ENCODE data around the gene SNX21.

Gene SNX21

DNA sequence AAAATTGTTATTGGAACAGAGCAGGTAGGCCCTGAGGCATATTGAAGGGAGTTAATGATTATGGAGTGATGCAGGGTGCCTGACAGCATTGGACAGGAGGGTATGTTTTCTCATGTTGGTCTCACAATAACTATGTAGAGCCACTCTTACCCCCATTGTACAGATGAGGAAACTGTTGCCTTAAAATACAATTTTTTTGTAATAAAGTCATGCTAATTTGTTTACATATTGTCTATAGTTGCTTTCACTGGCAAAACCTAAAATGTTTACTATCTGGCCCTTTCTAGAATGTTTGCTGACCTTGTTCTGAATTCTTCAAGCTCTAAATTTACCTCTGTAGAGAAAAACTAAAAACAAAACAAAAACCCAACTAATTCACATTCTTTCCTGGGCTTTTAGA, 17.9 kb downstream of the SNX21 start:
- ChIA-PET POLR2A (ENCODE audit: low non-redundant PET) (no interaction called here), CTCF (interaction anchor here (0.6 to 0.9 kb wide), 4 partner anchors 24 to 1359 kb away, joined by 3 to 5 read pairs (median 4); no protein-coding TSS in a partner anchor)
- TF ChIP-seq, protein P1, sequence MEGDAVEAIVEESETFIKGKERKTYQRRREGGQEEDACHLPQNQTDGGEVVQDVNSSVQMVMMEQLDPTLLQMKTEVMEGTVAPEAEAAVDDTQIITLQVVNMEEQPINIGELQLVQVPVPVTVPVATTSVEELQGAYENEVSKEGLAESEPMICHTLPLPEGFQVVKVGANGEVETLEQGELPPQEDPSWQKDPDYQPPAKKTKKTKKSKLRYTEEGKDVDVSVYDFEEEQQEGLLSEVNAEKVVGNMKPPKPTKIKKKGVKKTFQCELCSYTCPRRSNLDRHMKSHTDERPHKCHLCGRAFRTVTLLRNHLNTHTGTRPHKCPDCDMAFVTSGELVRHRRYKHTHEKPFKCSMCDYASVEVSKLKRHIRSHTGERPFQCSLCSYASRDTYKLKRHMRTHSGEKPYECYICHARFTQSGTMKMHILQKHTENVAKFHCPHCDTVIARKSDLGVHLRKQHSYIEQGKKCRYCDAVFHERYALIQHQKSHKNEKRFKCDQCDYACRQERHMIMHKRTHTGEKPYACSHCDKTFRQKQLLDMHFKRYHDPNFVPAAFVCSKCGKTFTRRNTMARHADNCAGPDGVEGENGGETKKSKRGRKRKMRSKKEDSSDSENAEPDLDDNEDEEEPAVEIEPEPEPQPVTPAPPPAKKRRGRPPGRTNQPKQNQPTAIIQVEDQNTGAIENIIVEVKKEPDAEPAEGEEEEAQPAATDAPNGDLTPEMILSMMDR (conservative IDR thresholded peaks at IDR 0.05; ENCODE audit: low read depth), result no peak
- DNase-seq (ENCODE audit: low spot score), result no peak
- no peak overlapping the region for H3K27ac ChIP-seq

DNA sequence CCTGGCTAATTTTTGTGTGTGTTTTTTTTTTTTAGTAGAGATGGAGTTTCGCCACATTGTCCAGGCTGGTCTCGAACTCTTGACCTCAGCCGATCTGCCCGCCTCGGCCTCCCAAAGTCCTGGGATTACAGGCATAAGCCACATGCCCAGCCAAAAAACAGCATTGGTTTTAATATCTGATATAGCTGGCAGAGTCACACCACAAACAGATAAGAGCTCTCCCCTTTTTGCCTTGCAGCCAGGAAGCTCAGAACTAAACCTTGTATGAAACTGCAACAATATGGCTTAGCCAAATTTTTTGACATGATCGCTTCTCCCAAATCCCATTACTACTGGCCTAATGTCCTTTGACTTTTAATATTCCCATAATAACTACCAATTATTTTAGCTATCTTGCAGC, 18.7 kb downstream of the SNX21 start:
- ChIA-PET CTCF (interaction anchor here (0.6 to 0.7 kb wide), 3 partner anchors 20 to 38 kb away, joined by 3 to 4 read pairs (median 3); no protein-coding TSS in a partner anchor), POLR2A (ENCODE audit: low non-redundant PET) (interaction anchor here (0.7 to 1.0 kb wide), 2 partner anchors 61 to 147 kb away, joined by 3 read pairs; partner anchors contain the start of genes DNTTIP1 and WFDC3)
- no peak overlapping the region for H3K27ac ChIP-seq
- TF ChIP-seq, protein P1 (conservative IDR thresholded peaks at IDR 0.05; ENCODE audit: low read depth), result no peak
- DNase-seq (ENCODE audit: low spot score), result no peak

GRCh38 chr20:45853484-45853883, 19.9 kb downstream of the SNX21 start:
- ChIA-PET POLR2A (ENCODE audit: low non-redundant PET) (no interaction called here), CTCF (no interaction called here)
- H3K27ac ChIP-seq, result no peak overlapping the region
- TF ChIP-seq, protein P1 (conservative IDR thresholded peaks at IDR 0.05; ENCODE audit: low read depth), result no peak
- DNase-seq (ENCODE audit: low spot score), result no peak

DNA sequence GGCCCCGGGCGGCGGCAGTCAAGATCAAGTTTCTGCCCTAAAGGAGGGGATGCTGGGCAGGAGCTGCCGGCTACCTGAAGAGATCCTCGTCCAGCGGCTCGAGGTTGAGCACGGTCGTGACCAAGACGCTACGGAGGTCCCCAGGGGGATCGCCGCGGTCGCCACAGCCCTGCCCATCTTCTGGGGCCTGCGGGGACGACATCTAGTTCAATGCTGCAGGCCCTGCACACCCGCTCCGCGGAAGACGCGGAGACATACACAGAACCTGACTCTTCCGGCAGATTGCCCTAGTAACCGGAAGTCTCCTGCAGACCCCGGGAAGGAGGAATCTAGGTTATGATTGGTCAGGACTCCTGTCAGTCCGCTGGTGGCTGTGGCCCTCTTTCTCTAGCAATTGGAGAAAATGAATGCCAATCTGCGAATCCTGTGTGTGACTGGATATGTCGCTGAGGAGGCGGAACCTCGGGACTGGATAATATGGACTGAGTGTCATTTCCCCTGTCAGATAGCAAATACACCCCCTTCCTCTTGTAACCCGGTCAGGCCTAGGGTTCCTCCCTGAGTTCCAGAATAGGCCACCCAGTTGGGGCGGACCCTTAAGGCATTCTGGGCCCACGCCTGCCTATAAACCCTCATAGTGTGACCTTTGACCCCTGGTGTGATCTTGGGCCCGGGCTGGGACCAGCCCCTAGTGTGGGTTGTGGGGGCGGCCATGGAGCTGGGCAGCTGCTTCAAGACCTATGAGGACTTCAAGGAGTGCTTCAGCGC, 23.7 kb downstream of the SNX21 start, which contains the start of the genes ACOT8 and ZSWIM3:
ACOT8 (minus strand) TSS at position 279 of the 768 bp plus-strand sequence; CDS start at position 202, 77 bp downstream.
ZSWIM3 (plus strand) TSS at position 501 of the 768 bp plus-strand sequence; CDS start at position 713, 212 bp downstream.
- ChIA-PET POLR2A (ENCODE audit: low non-redundant PET) (interaction anchor here (0.8 to 1.3 kb wide), 2 partner anchors 23 to 28 kb away, joined by 4 to 5 read pairs; no protein-coding TSS in a partner anchor), CTCF (interaction anchor here (0.5 to 1.0 kb wide), 4 partner anchors 15 to 549 kb away, joined by 3 read pairs; partner anchors contain the start of gene ELMO2)
- peak; percentile 100 for DNase-seq (ENCODE audit: low spot score)
- peak within 1 kb of the TSS; percentile 73 for H3K27ac ChIP-seq
- TF ChIP-seq, protein P1 (conservative IDR thresholded peaks at IDR 0.05; ENCODE audit: low read depth), result no peak

DNA sequence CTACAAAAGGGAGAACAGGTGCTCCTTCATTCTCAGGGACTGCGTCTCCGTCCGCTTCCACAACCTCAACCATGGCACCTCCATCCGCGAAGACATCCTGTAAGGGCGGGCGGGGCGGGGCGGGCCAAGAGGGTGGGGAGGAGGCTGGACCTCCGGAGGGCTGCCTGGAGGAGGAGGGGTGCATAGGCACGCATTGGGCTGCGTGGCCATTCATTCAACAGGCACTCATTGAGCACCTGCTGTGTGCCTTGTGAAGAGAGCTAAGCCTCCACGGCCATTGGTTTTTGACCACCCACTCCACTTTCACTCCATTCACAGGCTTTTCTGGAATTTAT, 24.2 kb downstream of the SNX21 start:
- DNase-seq (ENCODE audit: low spot score), result peak; percentile 65
- POLR2A ChIA-PET (ENCODE audit: low non-redundant PET), result interaction anchor here (0.6 kb wide), 1 partner anchor 9 kb away, joined by 3 read pairs; no protein-coding TSS in a partner anchor
- CTCF ChIA-PET, result interaction anchor here (0.9 kb wide), 1 partner anchor 14 kb away, joined by 3 read pairs; no protein-coding TSS in a partner anchor
- TF ChIP-seq, protein P1 (conservative IDR thresholded peaks at IDR 0.05; ENCODE audit: low read depth), result no peak
- peak overlapping the region; percentile 73 for H3K27ac ChIP-seq

- POLR2A ChIA-PET (ENCODE audit: low non-redundant PET), result no interaction called here
- no peak for DNase-seq (ENCODE audit: low spot score)
- CTCF ChIA-PET, result no interaction called here
- TF ChIP-seq, protein P1 (conservative IDR thresholded peaks at IDR 0.05; ENCODE audit: low read depth), result no peak
- H3K27ac ChIP-seq, result no peak overlapping the region
These were observed 26.3 kb downstream of the SNX21 start for GRCh38 chr20:45859916-45860315.

Data from RWPE1 (cell line).